HG02610 (cell line): ENCODE data around the gene OPA3.
A peak's percentile ranks its signal among the peaks of the same experiment; 100 is the strongest.

ENCODE experiments used
- ATAC-seq: cut with Tn5 transposase; IDR thresholded peaks from one replicate; pipeline ENCODE4 v1.9.1; 2021; ENCODE audit warnings: mild to moderate bottlenecking, moderate library complexity; ENCODE audit not compliant: unreplicated experiment

OPA3 gene

GRCh38 chr19:45505996-45506245 is 78.7 kb downstream of the OPA3 start:
- ATAC-seq, result no peak

GRCh38 chr19:45505151-45505995 is 79.2 kb downstream of the OPA3 start:
- ATAC-seq, result no peak

DNA sequence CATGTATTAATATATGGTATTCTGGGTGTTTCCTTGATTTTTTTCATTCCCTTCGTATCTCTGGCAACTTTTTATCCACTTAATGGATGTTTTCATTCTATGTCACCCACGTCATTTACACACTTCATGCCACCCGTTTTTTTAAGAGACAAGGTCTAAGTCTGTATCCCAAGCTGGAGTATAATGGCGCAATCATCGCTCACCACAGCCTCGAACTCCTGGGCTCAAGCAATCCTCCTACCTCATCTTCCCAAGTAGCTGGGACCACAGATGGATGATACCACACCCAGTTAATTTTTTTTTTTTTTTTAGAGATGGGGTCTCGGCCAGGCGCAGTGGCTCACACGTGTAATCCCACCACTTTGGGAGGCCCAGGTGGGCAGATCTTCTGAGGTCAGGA is 80.7 kb downstream of the OPA3 start:
- no peak for ATAC-seq

- ATAC-seq, result no peak
These were observed 82.5 kb downstream of the OPA3 start for GRCh38 chr19:45502111-45502510.

DNA sequence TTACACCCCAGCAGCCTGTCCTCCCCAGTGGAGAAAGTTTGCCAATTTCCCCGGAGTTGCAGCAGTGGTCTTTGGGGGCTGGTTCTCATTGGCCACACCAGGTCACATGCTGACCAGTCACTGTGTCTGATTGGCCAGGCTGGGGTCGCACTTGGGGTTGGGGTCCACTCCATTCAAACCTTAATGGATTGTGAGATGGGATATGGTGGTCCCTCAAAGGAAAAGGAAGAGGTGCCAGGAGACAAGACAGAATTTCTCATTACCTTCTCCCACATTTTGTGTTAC is 82.9 kb downstream of the OPA3 start:
- ATAC-seq, result no peak

DNA sequence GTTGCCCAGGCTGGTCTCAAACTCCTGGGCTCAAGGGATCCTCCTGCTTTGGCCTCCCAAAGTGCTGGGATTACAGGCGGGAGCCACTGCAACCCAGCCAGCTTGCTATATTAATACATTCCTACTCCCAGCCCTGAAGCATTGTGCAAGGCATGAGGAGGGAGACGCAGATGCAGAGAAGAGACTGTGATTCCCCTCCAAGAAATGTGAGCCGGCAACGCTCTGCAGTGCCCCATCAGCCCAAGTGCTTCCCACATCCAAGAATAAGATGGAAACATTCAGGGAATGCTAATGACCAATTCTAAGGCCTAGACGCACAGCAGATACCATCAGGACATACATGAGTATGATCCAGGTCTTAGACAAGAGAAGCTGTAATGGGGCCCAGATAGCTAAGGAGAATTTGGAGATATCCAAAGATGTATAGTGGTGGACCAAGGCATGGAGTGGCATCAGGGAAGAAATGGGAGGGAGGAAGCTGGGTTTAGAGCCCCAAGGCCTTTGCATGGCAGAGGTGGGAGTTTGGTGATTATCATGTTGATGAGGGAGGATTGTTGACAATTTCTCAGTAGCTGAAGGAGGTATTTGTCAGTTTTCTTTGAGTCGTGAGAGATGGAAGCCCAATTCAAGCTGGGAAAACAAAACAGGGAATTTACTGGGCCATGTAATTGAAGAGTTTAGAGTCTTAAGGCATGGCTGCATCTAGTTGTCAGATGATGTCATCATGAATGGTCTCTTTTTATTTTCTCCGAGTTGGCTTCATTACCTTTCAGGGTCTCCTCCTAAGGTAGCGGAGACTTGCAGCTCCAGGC is 83.5 kb downstream of the OPA3 start:
- ATAC-seq, result no peak

DNA sequence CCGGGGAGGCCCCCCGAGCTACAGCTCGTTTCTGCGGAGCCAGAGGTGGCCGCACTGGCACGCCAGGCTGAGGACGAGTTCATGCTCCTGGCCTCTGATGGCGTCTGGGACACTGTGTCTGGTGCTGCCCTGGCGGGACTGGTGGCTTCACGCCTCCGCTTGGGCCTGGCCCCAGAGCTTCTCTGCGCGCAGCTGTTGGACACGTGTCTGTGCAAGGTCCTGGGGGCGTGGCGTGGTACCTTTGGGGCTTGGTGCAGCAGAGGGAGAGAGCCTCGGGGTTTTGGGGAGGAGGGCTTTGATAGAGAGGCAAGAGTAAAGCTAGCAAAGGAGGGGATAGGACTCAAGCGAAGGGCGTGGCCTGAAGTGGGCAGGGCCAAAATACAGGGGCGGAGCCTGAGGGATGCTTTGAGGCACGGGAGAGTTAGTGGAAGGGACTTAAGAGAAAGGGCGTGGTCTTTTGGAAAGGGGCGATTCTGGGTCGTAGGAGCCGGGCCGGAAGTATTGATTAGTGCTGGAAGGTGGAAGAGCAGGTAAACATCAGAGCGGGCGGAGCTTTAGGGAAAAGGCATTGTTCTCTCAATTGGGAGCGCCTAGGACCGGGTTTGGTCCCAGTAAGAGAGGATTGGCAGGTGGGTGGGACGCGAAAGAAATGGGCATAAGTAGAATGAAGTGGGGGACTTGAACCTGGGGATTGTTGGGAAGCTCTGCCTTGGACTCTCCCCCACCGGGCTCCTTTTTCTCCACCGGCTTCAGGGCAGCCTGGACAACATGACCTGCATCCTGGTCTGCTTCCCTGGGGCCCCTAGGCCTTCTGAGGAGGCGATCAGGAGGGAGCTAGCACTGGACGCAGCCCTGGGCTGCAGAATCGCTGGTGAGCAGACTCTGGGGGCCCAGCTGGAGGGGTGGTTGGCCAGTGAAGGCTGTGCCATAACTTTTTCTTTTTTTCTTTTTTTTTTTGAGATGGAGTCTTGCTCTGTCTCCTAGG is 85.1 kb downstream of the OPA3 start:
- ATAC-seq, result no peak

GRCh38 chr19:45498411-45499195 is 86.0 kb downstream of the OPA3 start, which contains the start of gene PPM1N:
TSS of gene PPM1N (plus strand) at chr19:45498443. CDS start at chr19:45498473, 30 bp downstream.
- ATAC-seq, result no peak

- ATAC-seq, result no peak
These were observed 86.8 kb downstream of the OPA3 start for GRCh38 chr19:45497791-45498190.

DNA sequence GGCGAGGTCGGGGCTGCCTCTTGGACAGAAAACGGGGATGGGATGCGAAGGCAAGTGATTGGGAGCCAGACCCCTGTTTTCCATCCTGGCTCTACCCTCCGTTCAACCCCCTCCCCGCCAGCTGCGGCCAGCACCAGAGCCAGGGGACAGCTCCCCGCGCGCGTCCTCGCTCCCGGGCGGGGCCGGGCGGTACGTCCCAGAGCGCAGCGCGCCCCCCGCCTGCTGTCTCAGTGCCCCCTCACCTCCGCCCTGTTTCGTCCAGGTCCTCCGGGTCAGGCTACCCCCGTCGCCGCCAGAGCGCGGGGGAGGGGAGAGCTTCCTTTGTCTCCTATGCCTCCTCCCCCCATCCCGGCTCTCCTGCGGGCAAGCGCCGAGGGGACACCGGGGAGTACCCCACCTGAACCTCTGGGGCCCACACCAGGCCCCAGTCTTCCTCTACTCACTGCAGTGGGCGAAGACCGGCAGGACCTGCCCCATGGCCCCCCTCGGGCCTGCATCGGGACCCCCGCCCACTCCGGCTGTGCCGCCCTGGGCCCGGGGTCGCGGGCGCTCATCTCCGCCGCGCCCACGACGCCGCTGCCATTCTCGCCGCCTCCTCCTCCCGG is 88.2 kb downstream of the OPA3 start:
- no peak for ATAC-seq

DNA sequence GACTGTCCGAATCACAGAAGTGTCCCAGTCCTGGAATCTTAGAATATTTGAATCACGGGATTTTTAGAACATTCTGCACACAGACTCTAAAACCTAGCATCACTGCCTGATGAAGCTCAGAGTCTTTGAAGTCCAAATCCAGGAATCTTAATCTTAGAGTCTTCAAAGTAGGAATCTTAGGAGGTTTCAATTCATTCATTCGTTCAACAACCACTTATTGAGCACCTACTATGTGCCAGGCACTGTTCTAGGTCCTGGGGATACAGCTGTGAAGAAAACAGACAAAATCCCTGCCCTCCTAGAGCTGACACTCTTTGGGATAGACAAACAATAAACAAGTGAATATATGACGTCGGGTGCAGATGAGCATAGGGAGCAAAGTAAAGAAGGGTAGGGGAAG is 89.4 kb downstream of the OPA3 start:
- ATAC-seq, result no peak

DNA sequence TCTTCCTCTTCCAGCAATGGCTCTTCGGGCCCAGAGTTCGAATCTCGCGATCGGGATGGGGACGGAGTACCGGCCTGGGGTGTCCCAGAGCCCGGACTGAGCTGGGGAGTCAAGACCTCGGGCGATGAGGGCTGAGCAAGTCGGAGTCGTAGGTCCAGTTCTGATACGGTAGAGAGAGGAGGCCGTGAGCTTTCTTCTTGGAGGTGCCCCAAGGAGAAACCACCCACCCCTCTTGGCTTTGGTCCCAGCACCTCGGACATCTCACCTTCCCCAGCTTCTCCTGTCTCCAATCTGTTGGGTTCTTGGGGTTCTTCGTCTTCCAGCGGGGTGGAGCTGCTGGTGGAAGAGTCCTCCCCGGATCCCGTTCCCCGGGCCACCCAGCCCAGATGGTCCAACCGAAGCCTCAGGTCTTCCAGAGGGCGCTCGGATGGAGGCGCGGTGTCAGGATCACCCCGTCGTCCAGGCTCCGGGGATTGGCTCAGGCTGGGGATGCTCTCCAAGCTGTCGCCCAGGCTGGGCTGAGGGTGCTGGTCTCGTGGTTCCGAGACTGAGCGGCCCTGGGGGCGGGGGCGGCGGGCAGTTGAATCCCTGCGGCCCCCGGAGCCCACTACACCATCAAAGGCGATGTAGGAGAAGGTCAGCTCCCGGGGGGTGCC is 90.2 kb downstream of the OPA3 start:
- no peak for ATAC-seq

- ATAC-seq, result no peak
These were observed 91.8 kb downstream of the OPA3 start for GRCh38 chr19:45492627-45493470.

DNA sequence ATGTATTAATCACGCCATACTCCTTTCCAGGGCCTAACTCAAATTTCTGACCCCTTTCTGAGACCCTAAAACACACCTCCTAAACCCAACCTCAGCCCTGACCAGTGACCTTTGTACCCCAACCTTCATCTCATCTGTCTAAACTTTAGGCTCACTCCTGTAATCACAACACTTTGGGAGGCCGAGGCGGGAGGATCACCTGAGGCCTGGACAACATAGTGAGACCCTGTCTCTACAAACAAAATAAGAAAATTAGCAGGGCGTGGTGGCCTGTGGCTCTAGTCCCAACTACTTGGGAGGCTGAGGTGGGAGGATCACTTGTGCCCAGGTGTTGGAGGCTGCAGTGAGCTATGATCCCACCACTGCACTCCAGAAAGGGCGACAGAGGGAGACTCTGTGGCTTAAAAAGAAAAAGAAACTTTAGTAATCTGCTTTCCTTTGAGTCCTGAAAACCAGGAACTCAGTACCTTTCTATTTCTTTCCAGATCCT is 92.4 kb downstream of the OPA3 start:
- ATAC-seq, result no peak

- no peak for ATAC-seq
These were observed 95.3 kb downstream of the OPA3 start for GRCh38 chr19:45489216-45489855.

DNA sequence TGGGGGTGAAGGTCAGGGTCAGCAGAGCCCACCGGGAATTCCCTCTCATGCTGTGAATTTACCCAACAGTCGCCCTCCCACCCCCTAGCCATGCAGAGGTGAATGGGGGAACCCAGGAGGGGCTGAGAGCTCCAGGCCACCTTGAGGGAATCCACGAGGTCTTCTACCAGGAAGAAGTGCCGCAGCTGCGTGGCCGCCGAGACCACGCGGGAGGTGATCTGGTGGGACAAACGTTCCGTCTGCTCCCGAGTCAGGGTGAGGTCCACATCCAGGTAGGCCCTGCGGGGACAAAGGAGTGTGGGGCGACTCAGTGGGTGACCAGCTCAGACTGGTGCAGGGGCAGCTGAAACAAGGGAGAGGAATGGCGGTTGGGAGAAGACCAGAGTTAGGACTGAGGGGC is 95.9 kb downstream of the OPA3 start:
- no peak for ATAC-seq

- ATAC-seq, result peak; percentile 90
These were observed 99.1 kb downstream of the OPA3 start for GRCh38 chr19:45485305-45486077.
